Hematopoietic multipotent progenitor cell (in vitro differentiated cells): ENCODE measurements around the gene PARD3B. TPM values are rescaled to one million over a fixed set of nuclear protein-coding genes. Genes with fewer than 3 reads are reported as not detected.

Experiments used
- DNase-seq, 3 donors: peaks; one replicate each; pipeline ENCODE4 v3.0.0-alpha.2; 2011 to 2015; ENCODE audit warnings: low read depth in 2 of 3, low spot score in 2 of 3
- total RNA-seq: library from RNA; depleted of rRNA; stranded (reverse); fragments of >200 nt; gene quantifications from one replicate; pipeline ENCODE4 v1.2.3, GENCODE V29; 2012

The PARD3B gene
- total RNA-seq, 1 donor = 2.7 TPM

DNA sequence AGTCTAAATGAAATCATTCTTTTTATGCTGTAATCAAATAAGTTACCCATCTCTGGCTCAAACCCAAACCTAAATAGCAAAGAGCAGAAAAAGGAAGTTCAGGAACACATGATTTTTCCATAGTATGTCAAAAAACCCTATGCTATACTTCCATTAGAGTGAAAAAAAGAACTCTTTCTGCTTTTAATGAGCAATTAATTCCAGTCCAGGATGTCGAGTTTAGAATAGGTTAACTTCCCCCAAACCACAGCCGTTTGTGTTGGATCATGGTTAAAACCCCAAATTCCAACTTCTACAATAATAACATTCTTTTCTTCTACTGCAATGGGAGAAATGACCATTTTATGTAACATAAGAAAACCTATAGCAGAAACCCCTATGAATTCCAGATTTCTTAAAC is 965.9 kb downstream of the PARD3B start:
- no peak for DNase-seq

DNA sequence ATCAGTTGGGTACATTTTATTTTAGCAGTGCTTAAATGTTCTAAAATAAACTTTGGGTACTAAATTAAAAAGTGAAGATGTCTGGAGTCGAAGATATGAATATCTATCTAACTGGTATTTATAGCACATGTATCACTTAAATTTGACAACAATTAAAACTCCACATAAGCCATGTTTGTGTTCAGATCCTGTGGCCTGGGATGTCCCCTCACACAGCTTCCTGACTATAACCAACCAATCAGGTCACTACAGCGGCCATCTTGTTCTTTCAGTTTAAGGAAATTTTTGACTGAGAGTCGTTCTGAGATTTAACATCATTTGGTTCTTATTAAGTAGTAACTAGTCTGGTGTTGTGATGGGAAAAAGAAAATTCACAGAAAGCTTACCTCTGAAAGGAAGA is 966.4 kb downstream of the PARD3B start:
- DNase-seq = no peak

DNA sequence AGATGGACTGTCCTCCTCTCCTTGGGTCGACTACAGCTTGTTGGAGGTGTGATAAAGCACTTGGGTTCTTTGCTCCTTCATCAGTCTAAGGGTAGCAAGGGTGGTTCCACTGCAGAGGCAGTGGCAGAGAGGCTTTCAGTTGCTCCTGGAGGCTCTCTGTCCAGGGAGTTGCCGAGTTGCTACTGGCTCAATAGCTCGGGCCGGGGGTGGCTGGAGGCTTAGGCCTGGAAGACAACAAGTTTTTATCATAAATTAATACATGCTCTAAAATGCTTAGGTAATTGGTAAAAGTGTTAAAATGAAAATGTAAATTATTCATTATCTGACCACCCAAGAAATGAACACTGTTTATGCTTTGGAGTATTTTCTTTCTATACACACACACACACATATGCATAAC is 975.0 kb downstream of the PARD3B start:
- no peak for DNase-seq

DNA sequence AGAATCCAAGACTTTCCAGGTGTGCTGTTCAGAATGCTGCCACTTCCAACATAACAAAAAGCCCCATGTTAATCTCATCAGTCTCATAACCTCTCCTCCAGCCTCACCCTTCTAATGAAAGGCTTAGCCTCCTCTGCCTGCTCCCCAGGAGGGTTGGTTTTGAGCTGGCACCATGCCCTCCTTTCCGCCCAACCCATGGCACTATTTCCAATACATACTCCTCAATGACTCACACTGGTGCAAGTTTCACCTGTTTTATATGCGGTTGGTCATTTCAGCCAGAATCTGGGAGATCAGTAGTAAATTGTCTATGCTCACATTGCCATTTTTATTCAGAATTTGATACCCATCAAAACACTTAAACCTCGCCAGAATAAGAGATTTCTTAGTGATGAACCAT is 979.4 kb downstream of the PARD3B start:
- DNase-seq = no peak

DNA sequence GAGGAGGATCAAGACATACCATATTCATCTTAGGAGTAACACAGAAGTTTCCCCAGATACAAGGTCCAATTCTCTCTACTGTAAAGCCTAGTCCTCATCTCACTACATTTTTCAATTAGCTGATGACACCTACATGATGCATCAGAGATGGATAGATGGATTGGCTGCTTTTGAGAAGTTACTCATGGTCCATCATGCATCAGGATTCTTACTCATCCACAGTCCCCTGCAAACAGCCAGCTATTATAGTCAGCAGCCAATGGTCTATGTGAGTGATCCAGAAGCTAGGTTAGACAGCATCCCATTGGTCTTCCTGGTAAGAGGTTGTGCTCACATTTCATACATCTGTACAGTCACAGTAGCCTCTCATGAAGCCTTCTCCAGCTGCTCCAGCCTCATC is 982.5 kb downstream of the PARD3B start:
- DNase-seq = no peak

DNA sequence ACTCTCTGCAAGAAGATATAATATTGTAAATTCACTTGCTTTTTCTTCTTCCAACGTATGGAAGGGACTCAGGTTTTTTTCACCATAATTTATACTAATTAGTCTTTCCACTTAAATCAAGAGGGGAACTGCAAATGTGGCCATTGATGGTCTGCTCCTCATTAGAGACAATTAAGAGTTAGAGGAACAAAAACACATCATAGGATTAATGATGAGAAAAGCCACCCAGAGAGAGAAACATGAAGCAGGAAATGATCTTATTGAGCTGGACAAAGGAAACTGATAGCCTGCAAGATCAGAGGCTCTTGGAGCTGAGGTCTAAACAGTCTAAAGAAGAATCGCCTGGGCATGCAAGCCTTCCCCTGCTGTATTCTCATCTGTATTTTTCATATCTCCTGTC is 985.8 kb downstream of the PARD3B start:
- no peak for DNase-seq

DNA sequence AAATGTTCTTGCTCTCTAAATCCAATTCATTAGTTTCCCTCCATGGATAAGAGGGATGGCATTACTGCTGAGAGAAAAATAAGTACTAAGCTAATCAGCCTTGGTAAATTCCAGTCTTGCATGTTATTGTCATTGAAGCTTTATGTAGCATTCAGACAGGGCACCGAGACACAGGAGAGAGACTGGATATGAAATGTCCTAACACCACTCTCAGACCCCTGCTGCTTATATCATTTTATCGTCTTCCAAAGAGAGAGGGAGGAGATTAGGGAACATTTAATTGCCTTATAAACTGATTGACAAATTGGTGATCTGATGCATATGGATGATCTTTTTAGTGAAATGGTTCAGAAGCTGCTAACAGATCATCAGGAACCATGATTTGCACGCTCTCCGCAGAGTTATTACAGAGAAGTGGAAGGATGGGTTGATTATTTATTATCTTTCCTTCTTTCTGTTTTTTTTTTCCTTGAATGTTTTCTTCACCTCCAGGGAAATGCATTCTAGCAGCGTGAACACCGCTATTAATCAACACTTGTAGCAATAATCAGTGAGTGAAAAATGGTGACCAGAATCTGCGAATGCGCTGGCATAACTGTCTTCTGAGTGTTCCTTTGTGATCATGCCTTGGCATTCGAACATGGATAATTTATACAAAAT is 986.3 kb downstream of the PARD3B start:
- DNase-seq = no peak

DNA sequence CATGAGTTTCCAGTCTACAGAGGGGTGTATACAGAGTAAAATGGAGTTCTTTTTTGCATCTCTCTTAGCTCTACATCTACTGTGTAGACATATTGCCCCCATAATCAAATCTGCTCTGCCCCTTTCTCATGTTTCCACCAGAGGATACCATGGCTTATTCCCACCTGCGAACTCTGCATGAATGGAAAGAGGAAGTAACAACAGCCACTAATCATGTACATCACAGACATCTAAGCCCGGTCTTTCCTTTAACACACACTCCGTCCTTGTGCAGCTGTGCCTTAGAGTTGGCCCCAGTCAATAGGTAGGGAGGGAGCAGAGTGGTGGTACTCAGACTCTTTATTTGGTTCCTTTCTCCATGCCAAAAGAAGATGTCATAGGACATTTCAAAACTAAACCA is 989.7 kb downstream of the PARD3B start:
- DNase-seq = peak in 1 of 3 donors; percentile 67

DNA sequence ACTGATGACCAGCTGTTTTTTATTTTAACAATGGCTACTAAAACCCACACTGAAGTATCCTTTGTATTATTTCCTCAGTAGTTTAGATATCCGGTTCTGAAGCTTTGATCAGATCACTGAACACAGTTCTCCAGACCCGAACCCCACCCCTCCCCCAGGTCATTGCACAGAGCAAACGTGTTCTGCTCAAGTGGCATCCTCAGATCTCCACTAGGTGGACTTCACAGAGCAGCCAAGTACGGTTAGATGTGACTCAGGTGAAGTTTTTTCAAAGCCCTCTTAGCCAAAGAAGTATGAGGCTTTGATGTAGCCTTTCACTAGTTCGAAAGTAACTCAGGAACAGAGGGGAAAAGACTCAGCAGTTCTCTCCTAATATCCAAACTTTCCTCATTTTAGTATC is 994.3 kb downstream of the PARD3B start:
- DNase-seq = no peak

DNA sequence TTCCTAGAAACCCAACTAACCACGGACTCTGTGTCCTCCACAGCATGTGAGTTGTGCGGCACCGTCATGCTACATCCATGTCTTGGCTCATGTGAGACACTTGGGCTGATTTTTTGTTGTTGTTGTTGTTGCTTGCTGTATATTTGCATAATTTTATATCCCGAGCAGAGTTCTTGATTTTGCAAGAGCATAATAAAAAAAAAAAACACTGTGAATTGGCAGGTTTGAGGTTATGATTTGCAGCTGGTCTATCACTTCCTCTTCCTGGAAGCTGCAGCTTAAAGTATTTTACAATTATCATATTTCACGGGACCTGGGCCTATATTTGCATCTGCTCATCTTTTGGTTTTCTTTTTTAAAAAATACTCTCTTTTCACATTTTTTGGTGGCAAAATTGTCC is 994.8 kb downstream of the PARD3B start:
- DNase-seq = peak in 1 of 3 donors; percentile 28

DNA sequence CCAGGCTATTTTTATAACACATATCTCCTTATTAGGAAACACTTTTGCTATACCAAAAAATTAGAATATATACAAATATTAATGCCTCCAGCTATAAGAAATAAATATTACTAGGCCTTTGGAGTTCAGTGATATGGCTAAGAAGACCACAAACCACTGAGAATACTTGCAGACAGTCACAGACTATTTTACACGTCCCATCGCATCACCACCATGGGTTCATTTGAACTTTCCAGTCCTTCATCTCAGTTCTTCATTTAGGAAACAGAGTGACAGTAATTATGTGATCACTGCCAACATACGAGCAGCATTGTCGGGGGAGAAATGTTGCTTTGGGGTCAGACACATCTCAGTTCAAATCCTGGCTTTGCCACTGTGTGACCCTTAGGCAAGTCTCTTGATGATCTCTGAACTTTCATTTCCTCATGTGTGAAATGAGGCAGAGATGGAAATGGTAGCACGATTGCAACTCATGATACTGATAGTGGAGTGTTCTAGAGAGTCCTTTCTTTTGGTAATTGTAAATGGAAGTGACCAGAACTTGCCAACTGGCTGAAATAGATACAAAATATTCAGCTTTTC is 998.1 kb downstream of the PARD3B start:
- no peak for DNase-seq

DNA sequence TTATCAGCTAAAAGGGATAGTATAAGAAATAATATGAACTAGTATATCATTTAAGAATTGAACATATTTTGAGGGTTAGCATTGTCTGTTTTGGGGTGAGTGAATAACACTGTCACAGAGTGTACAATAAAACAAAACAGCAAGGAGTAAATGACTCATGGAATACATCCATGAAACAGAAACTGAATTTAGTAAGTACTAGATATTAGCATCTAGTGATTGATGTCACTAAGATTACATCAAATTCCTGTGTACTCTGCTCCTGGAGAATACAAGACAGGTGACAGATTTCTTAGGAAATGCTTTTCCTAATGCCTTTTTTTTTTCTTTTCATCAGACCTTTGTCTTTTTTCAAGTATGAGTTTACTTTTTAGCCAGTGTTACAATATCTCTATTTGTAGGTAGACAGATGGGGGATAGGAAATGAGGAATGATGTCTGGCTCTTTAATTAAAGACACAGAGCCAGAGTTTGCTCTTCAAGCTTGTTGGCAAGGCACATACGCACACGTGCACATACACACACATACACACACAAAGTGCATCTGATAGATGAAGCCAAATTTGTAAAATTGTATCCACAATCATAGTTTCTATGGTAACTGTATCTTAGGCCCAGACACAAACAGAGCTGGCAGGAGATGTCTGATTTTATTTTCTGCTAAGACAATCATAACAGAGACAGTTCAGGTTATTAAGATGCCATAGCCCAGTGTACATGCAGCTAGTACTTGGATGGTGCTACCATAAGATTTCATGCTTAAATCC is 998.8 kb downstream of the PARD3B start:
- no peak for DNase-seq

DNA sequence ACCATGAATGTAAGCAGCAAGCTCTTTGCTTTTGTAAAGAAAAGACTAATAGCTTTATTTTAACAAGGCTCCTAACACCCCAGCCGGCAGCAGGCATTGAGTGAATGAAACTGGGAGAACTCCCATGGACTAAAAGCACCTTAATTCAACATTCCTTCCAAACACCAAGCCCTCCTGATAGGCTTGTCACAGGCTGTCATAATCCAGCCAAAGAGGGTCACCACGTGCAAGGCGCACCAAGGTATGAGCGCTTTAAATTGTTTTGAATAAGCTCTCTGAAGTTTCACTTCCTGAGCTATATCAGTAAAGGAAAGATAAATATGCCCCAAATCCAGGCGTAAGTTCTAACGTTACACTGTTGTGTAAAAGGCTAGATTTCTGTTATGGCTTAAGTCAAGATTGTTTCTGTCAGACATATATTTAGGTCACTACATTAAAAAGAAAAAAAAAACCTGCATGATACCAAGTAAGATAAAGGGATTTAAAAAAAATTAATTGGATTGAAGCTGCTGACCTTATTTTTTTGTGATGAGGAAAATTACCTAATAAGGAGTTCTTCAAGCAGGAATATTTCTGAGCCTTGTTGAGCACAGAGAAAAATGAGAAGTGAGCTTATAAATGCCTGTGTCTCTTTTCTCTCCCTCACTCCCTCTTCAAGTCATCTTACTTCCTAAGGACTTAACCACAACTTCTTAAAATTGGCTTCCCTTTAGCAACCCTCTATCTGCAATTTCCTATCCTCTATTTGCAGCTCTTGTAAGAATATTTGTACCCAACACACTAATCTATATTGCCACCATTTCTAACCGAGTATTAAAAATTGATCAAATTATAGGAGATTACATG is 1000.9 kb downstream of the PARD3B start:
- DNase-seq = peak in 1 of 3 donors; percentile 6

DNA sequence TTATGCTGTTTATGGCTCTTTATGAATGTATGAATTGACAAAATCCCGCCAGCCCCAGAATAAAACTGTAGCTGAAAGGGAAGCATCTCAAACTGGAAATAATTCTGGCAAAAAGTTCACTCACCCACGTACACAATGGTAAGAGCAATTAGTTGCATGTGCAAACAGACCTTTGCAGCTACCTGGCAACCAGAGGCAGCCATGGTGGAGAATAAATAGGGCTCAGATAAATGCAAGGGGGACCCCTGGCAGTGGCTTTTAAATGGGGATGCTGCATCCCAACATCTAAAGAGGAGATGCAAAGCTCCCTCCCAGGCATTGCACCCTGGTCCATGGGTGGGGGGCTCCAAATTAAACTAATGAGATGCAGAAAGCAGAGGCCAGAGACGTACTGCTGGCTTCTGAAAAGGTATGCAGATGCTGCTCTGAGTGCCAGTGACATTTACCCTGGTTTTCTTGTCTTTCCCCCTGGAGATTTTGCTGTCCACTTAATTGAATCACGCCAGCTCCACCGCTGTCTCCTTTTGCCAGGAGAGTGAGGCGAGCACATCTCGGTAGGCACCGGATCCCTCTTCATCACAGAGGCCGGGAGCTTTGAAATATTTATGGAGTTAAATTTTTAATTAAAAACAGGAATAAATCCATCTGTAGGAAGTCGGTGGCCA is 1010.4 kb downstream of the PARD3B start:
- DNase-seq = no peak

DNA sequence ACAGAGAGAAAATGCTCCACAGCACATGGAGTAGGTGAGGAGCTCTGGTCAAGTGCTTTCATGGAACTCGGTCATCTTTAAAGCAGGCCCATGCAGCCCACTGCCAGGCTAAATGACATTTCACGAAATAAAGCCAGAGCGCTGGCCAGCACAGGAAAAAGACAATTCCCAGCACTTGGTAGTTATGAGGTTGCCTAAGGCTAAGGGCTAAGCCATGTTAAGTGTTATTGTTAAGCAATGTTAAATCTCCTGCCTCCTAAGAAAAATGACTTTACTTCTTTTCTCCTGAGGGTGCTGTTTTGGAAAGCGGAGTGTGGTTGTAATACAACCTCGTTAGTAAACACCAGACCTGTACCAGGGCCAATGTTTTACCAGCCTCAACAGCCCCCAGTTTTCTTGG is 1011.1 kb downstream of the PARD3B start:
- no peak for DNase-seq

DNA sequence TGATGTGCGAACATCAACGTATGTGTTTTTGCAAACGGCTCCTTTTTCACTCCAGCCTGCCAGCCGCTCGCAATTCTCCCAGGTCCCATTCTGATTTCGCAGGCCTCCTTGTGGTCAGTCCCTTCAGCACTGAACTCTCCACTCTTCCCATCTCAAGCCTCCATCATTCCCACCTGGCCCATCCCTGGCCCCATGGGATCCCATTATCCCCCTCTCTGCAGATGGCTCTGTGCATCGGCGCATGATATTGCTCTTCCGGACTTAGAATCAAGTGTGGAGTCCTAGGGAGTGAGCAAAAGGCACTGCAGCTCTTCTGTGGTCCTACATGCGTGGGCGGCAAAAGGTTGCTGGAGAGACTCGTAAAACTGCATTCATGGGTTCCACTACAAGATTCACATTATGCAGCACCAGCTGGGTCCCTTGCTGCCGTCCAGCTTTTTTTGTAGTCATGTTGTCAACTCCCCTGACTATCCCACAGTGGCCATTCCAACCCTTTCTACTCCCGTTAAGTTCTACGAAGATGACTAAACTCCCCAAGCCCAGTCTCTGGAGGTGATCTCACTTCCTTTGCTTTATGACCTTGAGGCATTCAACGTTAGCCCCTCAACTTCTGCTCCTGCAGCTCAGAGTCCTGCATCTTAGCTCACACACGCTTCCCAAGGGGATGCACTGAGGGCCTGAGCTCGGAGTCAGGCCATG is 1011.7 kb downstream of the PARD3B start:
- DNase-seq = no peak

DNA sequence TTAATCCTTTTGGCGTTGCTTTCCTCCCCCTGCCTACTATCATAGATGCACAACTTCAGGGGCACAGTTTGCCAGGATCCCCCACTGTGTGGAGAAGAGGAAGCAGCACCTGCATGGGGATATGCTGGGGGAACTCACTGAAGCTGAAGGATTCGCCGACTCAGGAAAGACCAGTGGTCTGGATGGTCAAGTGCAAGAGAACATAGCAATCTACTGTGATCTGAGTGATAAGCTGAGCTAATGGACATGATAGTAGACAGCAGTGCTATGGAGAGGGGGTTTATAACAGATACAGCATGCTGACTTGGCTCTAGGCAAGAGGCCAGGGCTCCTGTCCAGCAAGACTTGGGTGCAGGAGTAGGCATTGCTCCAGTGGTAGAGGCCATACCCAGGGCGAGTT is 1012.6 kb downstream of the PARD3B start:
- no peak for DNase-seq

DNA sequence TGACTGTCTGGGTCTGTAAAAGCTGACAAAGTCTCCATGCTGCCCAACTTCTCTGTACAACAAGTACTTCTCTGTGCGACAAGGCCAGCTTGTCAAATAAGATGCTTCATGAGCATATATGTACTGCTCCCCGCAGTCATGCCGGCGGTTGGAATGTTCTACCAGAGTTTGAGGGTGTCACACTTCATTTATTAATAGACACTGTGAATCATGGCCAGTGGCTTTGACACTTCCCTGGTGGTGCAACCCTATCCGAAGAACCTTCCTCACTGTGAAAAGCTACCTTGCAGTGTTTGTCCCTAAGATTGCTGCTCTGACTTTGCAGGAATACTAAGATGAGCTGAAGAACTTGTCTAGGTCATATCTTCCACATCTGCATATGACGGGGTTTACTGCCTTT is 1016.2 kb downstream of the PARD3B start:
- DNase-seq = no peak

DNA sequence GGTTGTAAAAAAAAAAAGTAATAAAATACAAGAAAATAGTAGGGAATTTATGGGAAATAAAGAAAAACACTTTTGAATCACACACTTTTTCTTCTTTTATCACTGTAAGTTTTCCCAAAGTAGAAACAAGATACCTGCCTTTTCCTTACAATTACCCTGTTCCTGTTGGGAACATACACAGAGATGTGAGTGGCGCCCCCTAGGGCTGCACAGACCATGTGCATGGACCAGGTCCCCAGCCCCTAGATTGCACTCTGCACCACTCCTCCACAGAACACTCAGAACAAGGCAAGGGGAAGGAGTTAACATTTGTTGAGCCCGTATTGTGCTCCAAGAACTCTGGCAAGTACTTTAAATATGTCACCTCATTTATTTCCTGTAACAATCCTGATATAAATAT is 1018.4 kb downstream of the PARD3B start:
- DNase-seq = peak in 1 of 3 donors; percentile 14
